ENCODE measurements around the gene AGAP1. TPM values are rescaled to one million over a fixed set of nuclear protein-coding genes. Genes with fewer than 3 reads are reported as not detected.

Gene AGAP1
- total RNA-seq, 1 donor from 2014 or later, result 47.2 TPM

- TF ChIP-seq CTCF (IDR thresholded peaks at IDR 0.05; ENCODE audit: unreplicated experiment), result no peak
- H3K27me3 Mint-ChIP-seq, result no peaks in the 10 kb centered on the region
- no peak overlapping the region for H3K27ac Mint-ChIP-seq
- peaks cover 4% of the 10 kb centered on the region for H3K36me3 Mint-ChIP-seq (ENCODE audit: insufficient read depth)
- H3K4me1 Mint-ChIP-seq (ENCODE audit: low read depth), result peaks cover 2% of the 10 kb centered on the region
- DNase-seq (ENCODE audit: low spot score, unreplicated experiment), result no peak
- H3K9me3 Mint-ChIP-seq (ENCODE audit: low read depth), result no peaks in the 10 kb centered on the region
- H3K4me3 Mint-ChIP-seq (ENCODE audit: low read depth), result no peak overlapping the region
Measured at GRCh38 chr2:235754357-235755207, 260.7 kb downstream of the AGAP1 start.

GRCh38 chr2:235756491-235756890 lies 262.6 kb downstream of the AGAP1 start:
- DNase-seq (ENCODE audit: low spot score, unreplicated experiment), result no peak
- no peaks in the 10 kb centered on the region for H3K27me3 Mint-ChIP-seq
- H3K27ac Mint-ChIP-seq, result no peak overlapping the region
- H3K9me3 Mint-ChIP-seq (ENCODE audit: low read depth), result no peaks in the 10 kb centered on the region
- peaks cover 4% of the 10 kb centered on the region for H3K36me3 Mint-ChIP-seq (ENCODE audit: insufficient read depth)
- no peak overlapping the region for H3K4me3 Mint-ChIP-seq (ENCODE audit: low read depth)
- no peak for TF ChIP-seq CTCF (IDR thresholded peaks at IDR 0.05; ENCODE audit: unreplicated experiment)
- H3K4me1 Mint-ChIP-seq (ENCODE audit: low read depth), result peaks cover 2% of the 10 kb centered on the region

- TF ChIP-seq CTCF (IDR thresholded peaks at IDR 0.05; ENCODE audit: unreplicated experiment), result no peak
- DNase-seq (ENCODE audit: low spot score, unreplicated experiment), result no peak
- peaks cover 3% of the 10 kb centered on the region for H3K4me1 Mint-ChIP-seq (ENCODE audit: low read depth)
- H3K4me3 Mint-ChIP-seq (ENCODE audit: low read depth), result no peak overlapping the region
- no peaks in the 10 kb centered on the region for H3K27me3 Mint-ChIP-seq
- no peak overlapping the region for H3K27ac Mint-ChIP-seq
- H3K36me3 Mint-ChIP-seq (ENCODE audit: insufficient read depth), result peaks cover 4% of the 10 kb centered on the region
- no peaks in the 10 kb centered on the region for H3K9me3 Mint-ChIP-seq (ENCODE audit: low read depth)
Measured at GRCh38 chr2:235757212-235757611, 263.4 kb downstream of the AGAP1 start.

- no peak overlapping the region for H3K27ac Mint-ChIP-seq
- H3K36me3 Mint-ChIP-seq (ENCODE audit: insufficient read depth), result peaks cover 5% of the 10 kb centered on the region
- DNase-seq (ENCODE audit: low spot score, unreplicated experiment), result no peak
- H3K4me1 Mint-ChIP-seq (ENCODE audit: low read depth), result peaks cover 4% of the 10 kb centered on the region
- H3K4me3 Mint-ChIP-seq (ENCODE audit: low read depth), result no peak overlapping the region
- no peaks in the 10 kb centered on the region for H3K9me3 Mint-ChIP-seq (ENCODE audit: low read depth)
- no peaks in the 10 kb centered on the region for H3K27me3 Mint-ChIP-seq
- TF ChIP-seq CTCF (IDR thresholded peaks at IDR 0.05; ENCODE audit: unreplicated experiment), result no peak
Measured at GRCh38 chr2:235757640-235758039, 263.8 kb downstream of the AGAP1 start.

GRCh38 chr2:235762832-235763598 lies 269.2 kb downstream of the AGAP1 start:
- H3K9me3 Mint-ChIP-seq (ENCODE audit: low read depth), result no peaks in the 10 kb centered on the region
- no peaks in the 10 kb centered on the region for H3K27me3 Mint-ChIP-seq
- H3K27ac Mint-ChIP-seq, result no peak overlapping the region
- peaks cover 11% of the 10 kb centered on the region for H3K4me1 Mint-ChIP-seq (ENCODE audit: low read depth)
- no peak for DNase-seq (ENCODE audit: low spot score, unreplicated experiment)
- peak; percentile 16 for TF ChIP-seq CTCF (IDR thresholded peaks at IDR 0.05; ENCODE audit: unreplicated experiment)
- no peak overlapping the region for H3K4me3 Mint-ChIP-seq (ENCODE audit: low read depth)
- peaks cover 6% of the 10 kb centered on the region for H3K36me3 Mint-ChIP-seq (ENCODE audit: insufficient read depth)

All from progenitor cell of endocrine pancreas (in vitro differentiated cells).